IPS-NIHi7 (cell line): ENCODE measurements around the gene KCNE4.

Experiments used
- DNase-seq: peaks from one replicate; pipeline ENCODE4 v3.0.0; 2012; ENCODE audit warnings: mixed read lengths; ENCODE audit errors: extremely low spot score

KCNE4 gene

GRCh38 chr2:223084873-223085272, 32.9 kb downstream of the KCNE4 start:
- peak; percentile 43 for DNase-seq

GRCh38 chr2:223086370-223086981, 34.5 kb downstream of the KCNE4 start:
- DNase-seq = no peak

- no peak for DNase-seq
These were observed 35.5 kb downstream of the KCNE4 start for GRCh38 chr2:223087466-223087865.

- DNase-seq = no peak
These were observed 36.9 kb downstream of the KCNE4 start for GRCh38 chr2:223088866-223089265.

GRCh38 chr2:223090039-223090438, 38.0 kb downstream of the KCNE4 start:
- DNase-seq = no peak

- no peak for DNase-seq
These were observed 38.7 kb downstream of the KCNE4 start for GRCh38 chr2:223090540-223091235.

- no peak for DNase-seq
These were observed 40.7 kb downstream of the KCNE4 start for GRCh38 chr2:223092667-223093066.

GRCh38 chr2:223093436-223094241, 41.6 kb downstream of the KCNE4 start:
- no peak for DNase-seq

- no peak for DNase-seq
These were observed 43.2 kb downstream of the KCNE4 start for GRCh38 chr2:223095207-223095606.

GRCh38 chr2:223096235-223096970, 44.4 kb downstream of the KCNE4 start:
- DNase-seq = no peak

GRCh38 chr2:223097888-223098383, 45.9 kb downstream of the KCNE4 start:
- no peak for DNase-seq

- DNase-seq = no peak
These were observed 47.6 kb downstream of the KCNE4 start for GRCh38 chr2:223099561-223099960.

- no peak for DNase-seq
These were observed 48.1 kb downstream of the KCNE4 start for GRCh38 chr2:223100061-223100511.

GRCh38 chr2:223101340-223102039, 49.5 kb downstream of the KCNE4 start:
- DNase-seq = peak; percentile 87

GRCh38 chr2:223102040-223102400, 50.0 kb downstream of the KCNE4 start:
- DNase-seq = no peak

- DNase-seq = no peak
These were observed 50.5 kb downstream of the KCNE4 start for GRCh38 chr2:223102450-223102849.

- DNase-seq = no peak
These were observed 52.5 kb downstream of the KCNE4 start for GRCh38 chr2:223104336-223105132.
